ENCODE measurements around the gene BSG. TPM values are rescaled to one million over a fixed set of nuclear protein-coding genes. Genes with fewer than 3 reads are reported as not detected.
"Not testable (repeated sequence)": the region's sequence is repeated elsewhere in the genome, so short reads cannot be mapped to it uniquely, and the experiment has no call there.

Gene BSG
- total and polyA plus RNA-seq, 9 of the 15 experiments (the other 6 are each of a cell fraction or from before 2014, with no cell fraction given): 4.6 to 495 (median 187) TPM

GRCh38 chr19:603779-604178 lies 31.4 kb downstream of the BSG start:
- ATAC-seq (peak; percentile 31), DNase-seq (ENCODE audit: extremely low read depth in 1 of 4, low spot score in 3 of 4) (peak; percentile 23 to 71 (median 63)), FAIRE-seq (peak; percentile 19)
- H2AFZ ChIP-seq (ENCODE audit: low read depth, low read length); H3K4me2 ChIP-seq (ENCODE audit: insufficient read depth, low read length); H3K4me3 ChIP-seq; H3K79me2 ChIP-seq (ENCODE audit: control insufficient read depth, insufficient read depth, low read length); H3K27ac ChIP-seq (ENCODE audit: extremely low read depth, low read depth, low read length); H3K36me3 ChIP-seq (ENCODE audit: control insufficient read depth, insufficient read depth, low read length); BruUV-seq (replicated peaks); H4K20me1 ChIP-seq (replicated peaks; ENCODE audit: control insufficient read depth, insufficient read depth, low read length); CTCF ChIA-PET (ENCODE audit: low intra/inter-chr PET ratio); H3K9me1 ChIP-seq (ENCODE audit: control insufficient read depth, insufficient read depth, low read length); H3K9ac ChIP-seq (ENCODE audit: insufficient read depth in 1 of 2, low read depth in 2 of 2, low read length in 2 of 2); in situ Hi-C loops (cut with MboI); H3K27me3 ChIP-seq (ENCODE audit: control insufficient read depth in 2 of 2, insufficient read depth in 2 of 2, low read length in 2 of 2); H3K9me3 ChIP-seq (replicated peaks; ENCODE audit: control insufficient read depth, insufficient read depth, low read depth, low read length): not testable (repeated sequence)
- WGBS (ENCODE audit: insufficient coverage, low coverage, missing lambda C conversion rate): 85% methylated on average over 14 of the region's 20 CpGs
- intact Hi-C loops (cut with micrococcal nuclease): loop anchor here (2.0 kb wide), 2 partner anchors 29 to 53 kb away; no protein-coding TSS in a partner anchor
- POLR2A ChIA-PET: interaction anchor here (1.0 kb wide), 2 partner anchors 10 to 19 kb away, joined by 3 to 8 read pairs; no protein-coding TSS in a partner anchor
- TF ChIP-seq ZBTB9 (CRISPR knock-in tag; IDR thresholded peaks at IDR 0.05) (peak; percentile 63; the same call in 1 of the 2 replicates), ZBTB33 (CRISPR knock-in tag; IDR thresholded peaks at IDR 0.05) (peak; percentile 96)
- peaks cover 0 to 48% of the 10 kb centered on the region in 2 experiments; a peak in 2 of 5 replicates for H3K4me1 ChIP-seq (replicated peaks in 1 of 2; ENCODE audit: control insufficient read depth in 2 of 2, insufficient read depth in 2 of 2, low read length in 2 of 2)
